ENCODE data around the gene ELAVL1. TPM values are rescaled to one million over a fixed set of nuclear protein-coding genes. Genes with fewer than 3 reads are reported as not detected.
"Not testable (repeated sequence)": the region's sequence is repeated elsewhere in the genome, so short reads cannot be mapped to it uniquely, and the experiment has no call there.

Gene ELAVL1
- polyA plus RNA-seq, 3 donors, result 15.2 to 29.7 (median 16.9) TPM

GRCh38 chr19:7977021-7977722 lies 28.3 kb downstream of the ELAVL1 start:
- H3K27ac ChIP-seq (ENCODE audit: low read depth, low read length), result no peak overlapping the region
- WGBS, 3 donors, result 95 to 96% (median 96%) methylated on average over 15 of the region's 15 CpGs

GRCh38 chr19:7976461-7976860 lies 29.0 kb downstream of the ELAVL1 start:
- no peak overlapping the region for H3K27ac ChIP-seq (ENCODE audit: low read depth, low read length)
- WGBS, 3 donors, result 84 to 93% (median 91%) methylated on average over 4 of the region's 4 CpGs

DNA sequence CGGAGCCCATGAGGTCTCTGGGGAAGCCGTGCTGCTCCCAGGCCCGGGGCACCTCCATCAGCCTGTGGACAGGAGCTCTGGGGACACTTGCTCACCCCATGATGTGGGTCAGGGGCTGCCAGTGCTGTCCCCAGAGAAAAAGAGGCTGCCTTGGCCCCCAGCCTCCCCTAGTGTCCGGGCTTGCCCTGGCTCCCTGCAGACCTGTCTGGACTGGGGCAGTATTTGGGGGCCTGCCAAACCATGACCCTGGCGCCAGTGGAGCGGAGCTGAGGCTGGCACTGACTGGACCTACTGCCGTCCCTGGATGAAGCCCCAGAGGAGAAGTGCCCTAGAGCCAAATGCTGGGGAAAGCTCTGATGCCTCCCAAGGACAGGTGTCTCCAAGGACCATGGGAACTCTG lies 30.4 kb downstream of the ELAVL1 start:
- H3K27ac ChIP-seq (ENCODE audit: low read depth, low read length), result no peak overlapping the region
- 65 to 82% (median 71%) methylated on average over 7 of the region's 7 CpGs for WGBS, 3 donors

DNA sequence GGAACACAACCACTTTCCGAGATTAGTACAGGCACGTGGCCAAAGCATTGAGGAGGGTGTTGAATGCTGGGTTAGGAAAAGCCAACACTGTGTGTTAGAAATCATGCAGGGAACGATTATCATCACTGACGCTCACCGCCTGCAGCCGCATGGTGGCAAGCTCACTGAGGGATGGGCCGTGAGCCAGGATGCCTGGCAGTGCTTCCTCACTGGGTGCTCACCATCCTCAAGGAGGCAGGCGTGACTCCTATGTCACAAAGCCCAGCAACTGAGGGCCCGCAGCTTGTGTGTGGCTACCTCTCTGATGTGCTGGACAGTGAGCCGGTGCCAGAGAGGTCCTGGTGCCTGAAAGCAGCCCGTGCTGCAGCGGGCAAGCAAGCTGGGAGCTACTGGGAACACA lies 31.6 kb downstream of the ELAVL1 start:
- no peak overlapping the region for H3K27ac ChIP-seq (ENCODE audit: low read depth, low read length)
- 92 to 95% (median 93%) methylated on average over 12 of the region's 12 CpGs for WGBS, 3 donors

- WGBS, 3 donors, result 81 to 89% (median 81%) methylated on average over 35 of the region's 35 CpGs
- H3K27ac ChIP-seq (ENCODE audit: low read depth, low read length), result no peak overlapping the region
These were observed 33.6 kb downstream of the ELAVL1 start for GRCh38 chr19:7971553-7972520.

GRCh38 chr19:7970716-7971448 lies 34.6 kb downstream of the ELAVL1 start:
- 69 to 74% (median 74%) methylated on average over 12 of the region's 12 CpGs for WGBS, 3 donors
- H3K27ac ChIP-seq (ENCODE audit: low read depth, low read length), result no peak overlapping the region

DNA sequence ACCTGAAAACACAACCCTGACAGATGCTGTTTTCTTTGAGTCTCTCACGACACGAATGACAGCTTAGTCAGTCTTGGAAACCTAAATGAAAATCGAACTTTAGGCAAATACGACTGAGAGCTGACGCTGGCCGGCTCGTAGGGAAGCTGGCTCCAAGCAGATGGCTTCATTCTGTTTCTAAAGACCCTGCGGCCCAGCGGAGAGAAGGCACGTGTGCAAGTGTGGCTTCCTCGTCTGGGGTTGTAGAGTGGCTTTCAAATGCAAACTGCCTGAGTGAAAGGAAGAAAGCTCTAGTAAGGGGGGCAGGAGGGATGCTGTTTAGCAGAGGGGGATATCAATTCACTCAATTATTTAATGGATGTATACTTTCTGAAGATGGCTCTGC lies 35.9 kb downstream of the ELAVL1 start:
- 90 to 92% (median 91%) methylated on average over 11 of the region's 11 CpGs for WGBS, 3 donors
- H3K27ac ChIP-seq (ENCODE audit: low read depth, low read length), result no peak overlapping the region

- 88 to 92% (median 89%) methylated on average over 20 of the region's 20 CpGs for WGBS, 3 donors
- no peak overlapping the region for H3K27ac ChIP-seq (ENCODE audit: low read depth, low read length)
These were observed 36.5 kb downstream of the ELAVL1 start for GRCh38 chr19:7968796-7969554.

DNA sequence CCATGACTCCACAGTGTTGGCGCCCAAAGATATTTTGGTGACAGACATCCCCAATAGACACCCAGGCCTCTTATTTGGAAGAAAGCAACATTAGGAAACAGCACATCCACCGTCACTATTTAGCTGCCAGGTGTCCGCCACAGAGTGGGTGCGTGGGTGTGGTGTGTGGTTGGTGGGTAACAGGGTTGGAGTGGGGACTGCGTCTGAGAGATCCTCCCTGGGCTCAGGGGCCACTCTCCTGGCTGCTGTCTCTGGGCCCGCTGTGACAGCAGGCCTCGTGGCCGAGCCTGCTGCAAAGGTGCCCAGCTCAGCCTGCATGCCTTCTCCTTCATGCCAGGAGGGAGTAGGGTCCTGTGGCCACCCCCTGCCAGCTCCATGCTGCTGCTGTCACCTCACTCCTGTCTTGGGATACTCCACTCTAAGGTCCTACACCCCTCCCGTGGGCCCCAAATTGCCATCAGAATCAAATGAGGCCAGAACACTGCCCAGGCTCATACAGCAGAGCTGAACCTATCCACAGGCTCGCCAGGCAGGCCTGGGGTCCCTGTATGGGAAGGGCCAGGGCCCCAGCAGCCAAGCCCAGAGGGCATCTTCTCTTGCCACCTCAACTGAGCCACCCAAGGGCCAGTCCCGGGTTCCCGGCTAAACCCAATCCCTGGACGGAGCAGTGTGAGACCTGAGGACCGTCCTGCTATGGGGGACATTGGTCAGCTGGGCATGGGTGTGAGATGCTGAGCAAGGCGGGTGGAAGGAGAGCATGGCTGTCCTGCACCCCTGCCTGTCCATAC lies 37.2 kb downstream of the ELAVL1 start:
- 89 to 95% (median 94%) methylated on average over 15 of the region's 15 CpGs for WGBS, 3 donors

GRCh38 chr19:7965921-7966665 lies 39.3 kb downstream of the ELAVL1 start:
- no peak overlapping the region for H3K27ac ChIP-seq (ENCODE audit: low read depth, low read length)
- 92% methylated on average over 12 of the region's 12 CpGs for WGBS, 3 donors

More for the DNA sequence above, 37.2 kb downstream of the ELAVL1 start:
- no peak overlapping the region for H3K27ac ChIP-seq (ENCODE audit: low read depth, low read length)

DNA sequence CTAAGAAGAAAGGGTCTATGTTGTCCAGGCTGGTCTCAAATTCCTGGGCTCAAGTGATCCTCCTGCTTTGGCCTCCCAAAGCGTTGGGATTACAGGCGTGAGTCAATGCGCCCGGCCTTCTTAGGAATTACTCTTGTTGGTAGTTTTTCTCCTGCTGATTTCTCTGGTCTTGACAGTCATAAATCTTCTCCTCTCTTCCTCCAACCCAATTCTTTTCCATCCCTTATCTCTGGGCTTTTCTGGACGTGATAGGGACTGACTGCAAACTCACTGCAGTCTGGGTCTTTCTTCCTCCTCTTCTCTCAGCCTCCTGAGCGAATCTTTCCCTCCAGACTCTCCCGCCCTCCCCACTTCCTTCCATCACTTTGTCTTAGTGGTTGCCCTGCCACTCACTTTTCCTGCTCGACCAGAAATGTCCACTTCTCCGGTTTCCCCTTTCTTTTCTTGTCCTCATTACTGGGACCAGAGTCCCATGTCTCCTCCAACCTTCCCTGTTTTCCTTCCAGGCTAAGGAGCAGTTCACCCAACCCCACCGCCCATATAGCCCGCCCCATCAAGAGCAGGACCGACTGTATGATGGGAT lies 40.1 kb downstream of the ELAVL1 start:
- 84 to 88% (median 87%) methylated on average over 12 of the region's 12 CpGs for WGBS, 3 donors
- H3K27ac ChIP-seq (ENCODE audit: low read depth, low read length), result no peak overlapping the region

DNA sequence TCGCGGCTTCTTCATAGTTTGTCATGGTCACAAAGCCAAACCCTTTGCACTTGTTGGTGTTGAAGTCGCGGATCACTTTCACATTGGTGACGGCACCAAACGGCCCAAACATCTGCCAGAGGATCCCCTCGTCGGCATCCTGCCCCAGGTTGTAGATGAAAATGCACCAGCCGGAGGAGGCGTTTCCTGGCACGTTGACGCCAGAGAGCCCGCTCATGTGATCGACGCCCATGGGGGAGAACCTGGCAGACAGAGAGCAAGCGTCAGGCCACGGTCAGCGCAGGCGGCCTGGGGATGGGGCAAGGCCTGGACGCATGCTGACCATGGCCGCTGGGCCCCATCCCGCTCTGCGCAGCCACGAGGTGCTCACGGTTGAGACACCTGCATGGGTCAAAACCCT lies 41.9 kb downstream of the ELAVL1 start:
- 93 to 97% (median 95%) methylated on average over 25 of the region's 25 CpGs for WGBS, 3 donors
- no peak overlapping the region for H3K27ac ChIP-seq (ENCODE audit: low read depth, low read length)

GRCh38 chr19:7962644-7963268 lies 42.7 kb downstream of the ELAVL1 start:
- WGBS, 3 donors, result 67 to 88% (median 87%) methylated on average over 22 of the region's 22 CpGs
- H3K27ac ChIP-seq (ENCODE audit: low read depth, low read length), result no peak overlapping the region

DNA sequence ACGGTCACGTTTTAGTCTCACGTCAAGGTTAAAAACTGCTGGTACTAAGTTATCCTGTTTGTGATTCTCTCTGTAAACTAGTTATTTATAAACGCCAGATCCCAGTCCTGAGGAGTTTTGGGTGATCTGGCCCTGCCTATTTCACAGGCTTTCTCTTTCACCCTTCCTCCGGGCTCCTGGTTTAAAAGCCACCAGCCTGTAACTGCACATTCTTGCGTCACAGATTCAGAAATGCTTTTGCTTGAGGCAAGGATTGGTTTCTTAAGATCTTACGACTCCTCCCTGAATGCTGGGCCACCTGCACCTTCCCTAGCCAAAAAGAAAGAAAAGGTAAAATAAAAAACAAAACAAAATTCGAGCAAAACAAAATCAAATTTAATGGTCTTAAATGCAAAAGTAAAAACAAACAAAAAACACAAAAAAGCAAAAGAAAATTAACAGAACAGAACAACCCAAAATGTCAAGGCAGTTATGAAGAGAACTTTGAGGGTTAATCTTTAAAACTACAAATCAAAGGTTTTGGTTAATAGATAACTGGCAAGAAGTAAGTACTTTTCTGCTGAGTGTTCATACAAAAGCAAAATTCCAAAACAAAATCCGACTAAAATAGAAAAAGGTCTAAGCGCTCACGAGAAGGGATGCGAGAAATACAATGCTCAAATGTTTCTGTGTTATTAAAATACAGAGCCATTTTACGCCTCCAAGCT lies 43.4 kb downstream of the ELAVL1 start:
- H3K27ac ChIP-seq (ENCODE audit: low read depth, low read length), result no peak overlapping the region
- WGBS, 3 donors, result 66 to 85% (median 83%) methylated on average over 13 of the region's 13 CpGs

DNA sequence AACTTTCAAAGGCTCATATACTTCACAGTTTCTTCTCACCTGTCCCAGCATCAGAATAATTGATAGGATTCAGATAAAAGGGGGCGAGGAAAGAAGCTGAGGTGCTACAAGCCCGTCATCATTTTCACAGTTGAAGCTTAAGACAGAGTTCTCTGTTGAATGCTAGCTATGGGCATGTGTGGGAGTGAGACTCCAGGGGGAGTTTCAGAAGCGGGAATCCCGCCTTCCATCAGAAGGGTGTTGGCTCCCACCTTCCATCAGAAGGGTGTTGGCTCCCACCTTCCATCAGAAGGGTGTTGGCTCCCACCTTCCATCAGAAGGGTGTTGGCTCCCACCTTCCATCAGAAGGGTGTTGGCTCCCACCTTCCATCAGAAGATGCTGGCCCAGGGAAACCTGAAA lies 44.4 kb downstream of the ELAVL1 start:
- WGBS, 3 donors, result 84 to 96% (median 94%) methylated on average over 4 of the region's 4 CpGs
- not testable (repeated sequence) for H3K27ac ChIP-seq (ENCODE audit: low read depth, low read length)

All from adipose tissue (tissue), 3 donors.